ENCODE data around the gene HEATR9. TPM values are rescaled to one million over a fixed set of nuclear protein-coding genes. Genes with fewer than 3 reads are reported as not detected.

The HEATR9 gene
- total RNA-seq, 4 donors from 2014 or later, result 0.27 TPM; not detected in 3

- WGBS, 2 donors (ENCODE audit: low coverage in 1 of 2), result 0% methylated on average over 5 to 10 of the region's 71 CpGs
- Histone ChIP-seq H3K27ac (peak within 1 kb of the TSS; percentile 90 to 98 (median 96)), H3K36me3 (no peaks in the 10 kb centered on the region), H3K27me3 (no peaks in the 10 kb centered on the region), H3K9me3 (no peaks in the 10 kb centered on the region), H3K4me3 (peak within 1 kb of the TSS; percentile 86), H3K4me1 (peaks cover 0 to 62% (median 12%) of the 10 kb centered on the region in 3 donors)
- peak; percentile 99 for TF ChIP-seq POLR2AphosphoS5 (IDR thresholded peaks at IDR 0.05)
- TF ChIP-seq CTCF (IDR thresholded peaks at IDR 0.05), result peak; percentile 74 to 77 (median 76)
- peak; percentile 97 to 98 for TF ChIP-seq POLR2A (IDR thresholded peaks at IDR 0.05)
- no peak for TF ChIP-seq EP300 (IDR thresholded peaks at IDR 0.05)
- ATAC-seq, result peak; percentile 97
These were observed 59.5 kb downstream of the HEATR9 start, which contains the start of gene TAF15 for GRCh38 chr17:35808962-35809854. Gene TAF15 (plus strand): TSS chr17:35809484. CDS start chr17:35809570, 86 bp downstream.

GRCh38 chr17:35808240-35808961 is 60.3 kb downstream of the HEATR9 start:
- H3K4me3 ChIP-seq, result peak overlapping the region; percentile 86
- no peaks in the 10 kb centered on the region for H3K36me3 ChIP-seq
- H3K9me3 ChIP-seq, result no peaks in the 10 kb centered on the region
- no peak for ATAC-seq
- no peaks in the 10 kb centered on the region for H3K27me3 ChIP-seq
- 31% methylated on average over 19 of the region's 19 CpGs for WGBS, 2 donors (ENCODE audit: low coverage in 1 of 2)
- TF ChIP-seq CTCF (IDR thresholded peaks at IDR 0.05) (no peak), POLR2A (IDR thresholded peaks at IDR 0.05) (no peak), EP300 (IDR thresholded peaks at IDR 0.05) (no peak), POLR2AphosphoS5 (IDR thresholded peaks at IDR 0.05) (no peak)
- H3K27ac ChIP-seq, result peak overlapping the region; percentile 90 to 98 (median 96)
- peaks cover 0 to 58% (median 15%) of the 10 kb centered on the region in 3 donors for H3K4me1 ChIP-seq

GRCh38 chr17:35807371-35808144 is 61.1 kb downstream of the HEATR9 start:
- Histone ChIP-seq H3K4me3 (no peak overlapping the region), H3K36me3 (no peaks in the 10 kb centered on the region), H3K27me3 (no peaks in the 10 kb centered on the region), H3K9me3 (no peaks in the 10 kb centered on the region), H3K27ac (peak overlapping the region in 2 of 4 donors; percentile 97 to 98), H3K4me1 (peaks cover 0 to 49% (median 13%) of the 10 kb centered on the region in 3 donors)
- TF ChIP-seq POLR2AphosphoS5 (IDR thresholded peaks at IDR 0.05) (no peak), POLR2A (IDR thresholded peaks at IDR 0.05) (no peak), EP300 (IDR thresholded peaks at IDR 0.05) (no peak), CTCF (IDR thresholded peaks at IDR 0.05) (no peak)
- ATAC-seq, result no peak
- WGBS, 2 donors (ENCODE audit: low coverage in 1 of 2), result 74 to 78% methylated on average over 5 to 7 of the region's 7 CpGs

Small RNA genes within 50 kb of the gene (small RNA-seq; reads per million reads assigned to genes)
- gene RF00100, result 275 to 1,139 (median 415) reads per million in 4 donors

Other genes with a start within 250 kb of the HEATR9 start
- gene RASL10B, start 137.3 kb downstream of the HEATR9 start, total RNA-seq, result 10 to 100 TPM in 3 of 4 donors, 1 to 10 TPM in 1; 4.2 to 25.9 (median 15.4) TPM
- 1 to 10 TPM in 1 of 4 donors, not detected in 3; 1.5 TPM for gene GAS2L2, start 115.7 kb downstream of the HEATR9 start, total RNA-seq
- gene C17orf50, start 108.0 kb downstream of the HEATR9 start, total RNA-seq, result not detected
- gene MMP28, start 73.2 kb downstream of the HEATR9 start, total RNA-seq, result 100 to 1,000 TPM in 2 of 4 donors, 10 to 100 TPM in 2; 78.4 to 139 (median 97.3) TPM
- 100 to 1,000 TPM in 2 of 4 donors, 10 to 100 TPM in 2; 58.2 to 144 (median 109) TPM for gene TAF15, start 59.4 kb downstream of the HEATR9 start, total RNA-seq
- 1 to 10 TPM in 3 of 4 donors, under 1 TPM in 1; 0.78 to 3.8 (median 2.2) TPM for gene CCL5, start 11.5 kb upstream of the HEATR9 start, total RNA-seq
- gene RDM1, start 61.9 kb upstream of the HEATR9 start, total RNA-seq, result under 1 TPM in 1 of 4 donors, not detected in 3; 0.79 TPM
- not detected for gene LYZL6, start 74.8 kb upstream of the HEATR9 start, total RNA-seq
- not detected for gene CCL16, start 112.6 kb upstream of the HEATR9 start, total RNA-seq
- gene CCL14, start 117.8 kb upstream of the HEATR9 start, total RNA-seq, result 10 to 100 TPM in 3 of 4 donors, 1 to 10 TPM in 1; 6.5 to 57.5 (median 38.0) TPM
- gene CCL15, start 132.7 kb upstream of the HEATR9 start, total RNA-seq, result not detected
- 10 to 100 TPM in 1 of 4 donors, 1 to 10 TPM in 2, not detected in 1; 1.2 to 12.9 (median 7.3) TPM for gene CCL23, start 149.1 kb upstream of the HEATR9 start, total RNA-seq
- gene CCL18, start 195.4 kb upstream of the HEATR9 start, total RNA-seq, result 10 to 100 TPM in 2 of 4 donors, 1 to 10 TPM in 1, not detected in 1; 5.9 to 18.0 (median 11.9) TPM
- 1 to 10 TPM in 1 of 4 donors, not detected in 3; 2.4 TPM for gene CCL3, start 221.3 kb upstream of the HEATR9 start, total RNA-seq
- gene CCL4, start 234.9 kb upstream of the HEATR9 start, total RNA-seq, result 1 to 10 TPM in 2 of 4 donors, not detected in 2; 1.4 to 4.7 TPM

Measured in gastroesophageal sphincter (tissue), 4 donors.